Measurements from ENCODE around the gene TCEA3.

DNA sequence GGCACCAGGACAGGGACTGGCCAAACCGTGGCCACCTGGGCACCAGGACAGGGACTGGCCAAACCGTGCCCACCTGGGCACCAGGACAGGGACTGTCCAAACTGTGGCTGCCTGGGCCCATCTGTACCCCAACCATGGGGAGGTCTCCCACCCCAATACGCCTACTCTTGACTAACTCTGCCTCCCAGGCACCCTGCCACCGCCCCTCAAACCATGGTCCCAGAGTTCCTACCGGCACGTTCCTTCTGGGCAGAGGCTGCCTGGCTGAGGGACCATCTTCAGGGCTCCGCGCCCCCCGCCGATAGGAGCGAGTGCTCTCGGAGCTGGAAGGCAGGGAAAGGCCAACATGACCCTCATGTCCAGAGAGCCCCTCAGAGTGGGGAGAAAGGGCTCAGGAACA is 6.3 kb upstream of the TCEA3 start:
- TF ChIP-seq, protein P1, sequence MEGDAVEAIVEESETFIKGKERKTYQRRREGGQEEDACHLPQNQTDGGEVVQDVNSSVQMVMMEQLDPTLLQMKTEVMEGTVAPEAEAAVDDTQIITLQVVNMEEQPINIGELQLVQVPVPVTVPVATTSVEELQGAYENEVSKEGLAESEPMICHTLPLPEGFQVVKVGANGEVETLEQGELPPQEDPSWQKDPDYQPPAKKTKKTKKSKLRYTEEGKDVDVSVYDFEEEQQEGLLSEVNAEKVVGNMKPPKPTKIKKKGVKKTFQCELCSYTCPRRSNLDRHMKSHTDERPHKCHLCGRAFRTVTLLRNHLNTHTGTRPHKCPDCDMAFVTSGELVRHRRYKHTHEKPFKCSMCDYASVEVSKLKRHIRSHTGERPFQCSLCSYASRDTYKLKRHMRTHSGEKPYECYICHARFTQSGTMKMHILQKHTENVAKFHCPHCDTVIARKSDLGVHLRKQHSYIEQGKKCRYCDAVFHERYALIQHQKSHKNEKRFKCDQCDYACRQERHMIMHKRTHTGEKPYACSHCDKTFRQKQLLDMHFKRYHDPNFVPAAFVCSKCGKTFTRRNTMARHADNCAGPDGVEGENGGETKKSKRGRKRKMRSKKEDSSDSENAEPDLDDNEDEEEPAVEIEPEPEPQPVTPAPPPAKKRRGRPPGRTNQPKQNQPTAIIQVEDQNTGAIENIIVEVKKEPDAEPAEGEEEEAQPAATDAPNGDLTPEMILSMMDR (IDR thresholded peaks at IDR 0.05; ENCODE audit: insufficient read depth, low read depth, low read length) = no peak
- TF ChIP-seq EZH2 (IDR thresholded peaks at IDR 0.05; ENCODE audit: insufficient read depth, low read length) = no peak

Data from astrocyte (in vitro differentiated cells and primary cell).